HG03095 (cell line): ENCODE measurements around the gene TFRC.
"Not testable (repeated sequence)": the region's sequence is repeated elsewhere in the genome, so short reads cannot be mapped to it uniquely, and the experiment has no call there.

ENCODE experiments used
- ATAC-seq: cut with Tn5 transposase; IDR thresholded peaks from one replicate; pipeline ENCODE4 v1.9.1; 2021; ENCODE audit warnings: moderate library complexity; ENCODE audit not compliant: unreplicated experiment

Gene TFRC

GRCh38 chr3:196082619-196082971 lies 705 bp upstream of the TFRC start:
- no peak for ATAC-seq

DNA sequence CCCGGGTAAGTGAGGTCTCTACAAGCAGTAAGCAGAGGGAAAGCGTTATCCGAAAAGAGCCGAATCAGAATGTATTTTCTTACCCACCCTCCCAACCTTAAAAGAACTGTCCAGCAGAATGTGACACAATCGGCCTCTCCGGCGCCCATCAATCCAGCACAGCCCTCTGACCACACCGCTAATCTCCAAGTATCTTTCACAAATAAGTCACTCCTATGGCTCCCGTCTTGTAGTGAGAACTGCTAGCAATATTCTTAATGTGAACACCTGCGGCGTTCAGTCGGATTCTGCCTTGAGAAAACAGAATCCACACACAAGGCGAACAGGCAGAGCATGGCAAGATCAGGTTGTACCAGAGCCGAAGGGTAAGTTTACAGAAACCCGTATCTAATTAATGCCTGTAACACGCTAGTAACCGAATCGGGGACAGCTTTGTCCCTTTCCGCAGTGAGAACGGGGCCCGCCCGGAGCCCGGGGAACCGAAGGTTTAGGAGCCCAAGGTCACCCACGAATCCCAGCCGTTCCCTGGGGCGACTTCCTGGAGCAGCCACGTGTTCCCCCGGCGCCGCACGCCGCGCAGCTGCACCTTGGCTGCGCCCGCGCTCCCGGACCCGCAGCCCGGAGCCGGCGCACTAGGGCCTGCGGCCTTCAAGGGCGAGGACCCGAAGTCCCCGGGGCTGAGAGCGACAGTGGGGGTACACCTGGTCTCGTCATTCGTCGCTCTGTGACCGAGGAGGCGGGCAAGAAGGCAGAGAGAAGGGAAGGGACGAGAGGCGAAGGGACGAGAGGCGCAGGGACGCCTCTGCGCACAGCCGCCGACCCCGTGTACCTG lies 672 bp downstream of the TFRC start:
- peak; percentile 36 for ATAC-seq

GRCh38 chr3:196080101-196080846 lies 1.6 kb downstream of the TFRC start:
- not testable (repeated sequence) for ATAC-seq

DNA sequence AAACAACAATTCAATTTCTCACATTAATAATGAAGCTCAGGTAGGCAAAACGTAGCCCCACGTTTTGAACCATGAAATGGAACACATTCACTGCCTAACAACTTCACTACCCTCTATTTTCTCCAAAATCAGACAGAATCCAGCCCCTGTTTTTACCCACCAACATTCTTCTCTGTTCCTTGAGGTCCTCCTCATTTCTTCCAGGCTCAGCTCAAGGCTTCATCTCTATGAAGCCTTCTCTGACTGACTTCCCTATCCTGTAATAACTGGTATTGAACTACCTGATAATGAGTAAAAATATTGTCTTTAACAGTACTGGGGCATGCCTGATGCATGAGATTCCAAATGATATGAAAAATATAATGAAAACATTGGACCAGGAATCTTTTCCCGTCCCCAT lies 2.2 kb downstream of the TFRC start:
- no peak for ATAC-seq

DNA sequence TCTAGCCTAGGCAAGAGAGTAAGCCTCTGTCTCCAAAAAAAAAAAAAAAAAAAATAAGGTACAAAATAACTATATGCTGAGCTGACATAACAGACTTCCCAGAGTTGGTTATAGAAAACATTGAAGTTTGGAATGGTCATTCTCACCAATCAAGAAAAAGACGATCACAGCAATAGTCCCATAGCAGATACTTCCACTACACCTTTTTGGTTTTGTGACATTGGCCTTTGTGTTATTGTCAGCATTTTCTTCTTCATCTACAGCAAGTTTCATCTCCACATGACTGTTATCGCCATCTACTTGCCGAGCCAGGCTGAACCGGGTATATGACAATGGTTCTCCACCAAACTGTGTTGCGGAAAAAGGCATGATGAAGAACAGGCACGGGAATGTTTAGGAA lies 6.9 kb downstream of the TFRC start:
- no peak for ATAC-seq

DNA sequence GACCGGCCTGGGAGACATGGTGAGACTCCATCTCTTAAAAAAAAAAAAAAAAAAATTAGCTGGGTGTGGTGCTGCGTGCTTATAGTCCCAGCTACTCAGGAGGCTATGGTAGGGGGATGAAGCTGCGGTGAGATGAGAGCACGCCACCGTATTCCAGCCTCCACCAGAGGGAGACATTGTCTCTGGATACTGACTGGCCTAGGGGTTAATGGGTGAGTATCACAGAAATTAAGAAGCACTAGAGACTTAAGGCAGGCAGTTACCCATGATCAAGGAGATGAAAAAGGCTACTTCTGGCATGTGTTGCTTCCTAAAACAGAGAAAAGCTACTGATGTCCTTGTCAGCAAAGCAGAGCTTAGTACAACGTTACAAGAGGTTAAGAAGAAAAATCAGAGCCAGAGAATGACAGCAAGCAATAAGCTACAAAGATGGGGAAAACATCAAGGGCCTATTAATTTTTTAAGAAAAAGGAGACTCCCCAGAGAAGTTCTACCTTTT lies 8.6 kb downstream of the TFRC start:
- ATAC-seq = no peak

GRCh38 chr3:196072313-196072712 lies 9.6 kb downstream of the TFRC start:
- no peak for ATAC-seq

DNA sequence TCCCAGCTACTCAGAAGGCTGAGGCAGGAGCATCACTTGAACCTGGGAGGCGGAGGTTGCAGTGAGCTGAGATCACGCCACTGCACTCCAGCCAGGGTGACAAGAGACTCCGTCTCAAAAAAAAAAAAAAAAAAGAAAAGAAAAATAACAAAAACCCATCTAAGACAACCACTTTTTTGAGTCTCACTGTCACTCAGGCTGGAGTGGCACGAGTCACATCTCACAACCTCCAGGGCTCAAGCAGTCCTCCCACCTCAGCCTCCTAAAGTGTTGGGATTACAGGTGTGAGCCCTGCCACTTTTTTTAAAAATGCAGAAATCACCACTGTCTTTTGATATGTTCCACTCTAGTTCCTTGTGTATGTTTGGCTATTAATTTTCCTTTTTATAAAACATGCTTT lies 13.1 kb downstream of the TFRC start:
- ATAC-seq = not testable (repeated sequence)

- no peak for ATAC-seq
These were observed 14.5 kb downstream of the TFRC start for GRCh38 chr3:196067439-196067838.

GRCh38 chr3:196063971-196064370 lies 17.9 kb downstream of the TFRC start:
- no peak for ATAC-seq

DNA sequence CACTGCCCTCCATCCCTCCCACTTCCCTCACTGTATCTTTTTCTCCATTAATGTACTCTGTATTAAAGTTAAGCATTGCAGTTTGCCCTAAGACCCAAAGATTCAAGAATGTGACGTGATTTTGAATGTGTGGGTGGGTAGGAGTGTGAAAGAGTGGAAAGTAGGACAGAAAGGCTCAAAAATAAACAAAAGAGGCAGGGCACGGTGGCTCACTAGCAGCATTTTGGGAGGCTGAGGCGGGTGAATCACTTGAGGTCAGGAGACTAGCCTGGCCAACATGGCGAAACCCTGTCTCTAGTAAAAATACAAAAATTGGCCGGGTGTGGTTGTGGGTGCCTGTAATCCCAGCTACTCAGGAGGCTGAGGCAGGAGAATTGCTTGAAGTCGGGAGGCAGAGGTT lies 18.4 kb downstream of the TFRC start:
- ATAC-seq = no peak

DNA sequence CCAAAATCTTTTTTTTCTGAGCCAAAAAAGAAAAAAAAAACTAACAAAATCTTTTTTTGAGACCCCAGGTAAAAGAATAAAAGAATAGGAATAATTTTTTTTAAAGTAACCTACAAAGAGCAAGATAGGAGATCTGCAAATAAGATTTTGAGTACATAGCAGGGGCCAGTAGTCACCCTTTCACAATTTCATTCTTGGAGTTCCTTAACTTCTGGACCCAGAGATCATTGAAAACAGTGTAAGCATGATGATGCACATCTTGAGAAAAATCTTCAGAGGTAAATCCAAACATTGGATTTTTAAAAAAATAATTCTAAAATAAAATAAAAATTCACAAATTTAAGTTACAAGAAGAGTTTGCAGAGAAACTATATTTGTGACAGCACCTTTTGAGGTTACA lies 18.8 kb downstream of the TFRC start:
- no peak for ATAC-seq

DNA sequence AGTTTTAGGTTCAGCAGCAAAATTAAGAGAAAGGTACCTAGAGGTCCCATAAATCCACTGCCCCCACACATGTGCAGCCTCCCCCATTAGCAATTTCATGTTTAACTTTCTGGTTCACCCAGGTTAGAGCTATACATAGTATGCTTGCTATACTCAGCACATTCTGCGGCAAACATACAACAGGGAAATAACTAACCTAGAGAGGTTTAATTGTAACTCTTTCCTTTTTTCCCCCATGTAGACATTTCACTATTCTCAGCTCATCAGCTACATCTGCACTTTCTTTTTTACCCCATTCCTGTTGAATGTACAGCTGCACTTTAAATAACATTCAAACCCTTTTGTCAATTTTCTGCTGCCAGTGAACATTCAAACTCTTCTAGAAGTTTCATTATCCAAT lies 21.1 kb downstream of the TFRC start:
- ATAC-seq = no peak

GRCh38 chr3:196057760-196058331 lies 24.0 kb downstream of the TFRC start:
- no peak for ATAC-seq

GRCh38 chr3:196056371-196056770 lies 25.5 kb downstream of the TFRC start:
- ATAC-seq = not testable (repeated sequence)

GRCh38 chr3:196055683-196056270 lies 26.1 kb downstream of the TFRC start:
- no peak for ATAC-seq

GRCh38 chr3:196055240-196055639 lies 26.6 kb downstream of the TFRC start:
- ATAC-seq = no peak

DNA sequence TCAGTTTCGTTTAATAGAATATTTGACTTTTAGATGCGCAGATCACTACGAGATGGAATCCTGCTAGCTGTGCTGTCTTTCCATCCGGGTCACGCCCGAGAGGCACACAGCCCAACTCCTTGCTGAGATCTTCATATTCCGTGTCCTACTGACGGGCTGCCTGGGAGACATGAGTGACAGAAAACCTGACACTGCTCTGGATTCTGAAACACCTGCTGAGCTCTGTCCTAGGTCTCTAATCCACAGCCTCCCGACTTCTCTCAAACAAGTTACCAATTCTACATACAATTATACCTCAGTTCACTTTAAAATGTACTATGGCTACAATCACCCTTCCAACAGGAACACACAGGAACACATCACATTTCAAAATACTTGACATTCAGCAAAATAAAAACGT lies 27.2 kb downstream of the TFRC start:
- no peak for ATAC-seq

GRCh38 chr3:196053487-196053886 lies 28.4 kb downstream of the TFRC start:
- no peak for ATAC-seq

- ATAC-seq = no peak
These were observed 30.4 kb downstream of the TFRC start for GRCh38 chr3:196051282-196052076.

DNA sequence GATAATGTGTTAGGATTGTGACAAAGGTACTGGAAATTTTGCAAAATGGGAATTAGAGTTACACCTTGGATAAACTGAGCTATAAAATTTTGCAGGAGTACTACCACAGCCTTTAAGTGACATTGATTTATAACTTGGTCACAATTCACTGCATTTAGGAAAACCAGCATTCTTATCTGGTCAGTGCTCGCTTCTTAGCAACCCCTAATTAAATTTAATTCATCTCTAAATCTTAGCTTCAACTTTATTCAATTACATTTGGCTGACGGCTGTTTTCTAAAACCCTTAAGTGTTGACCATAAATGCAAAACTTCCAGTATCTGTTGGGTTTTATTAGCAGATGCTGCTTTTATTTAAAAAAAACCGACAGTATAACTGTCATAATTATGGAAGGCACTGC lies 31.3 kb downstream of the TFRC start:
- ATAC-seq = no peak
